NCI-H524 (cell line): ENCODE measurements around the gene NANOG.
"Not testable (repeated sequence)": the region's sequence is repeated elsewhere in the genome, so short reads cannot be mapped to it uniquely, and the experiment has no call there.

Experiments used
- DNase-seq, 2 experiments: peaks; one replicate each; lab custom pipeline; 2025; lab: John Stamatoyannopoulos, UW

The NANOG gene

GRCh38 chr12:7788884-7789528, at the start of gene NANOG:
Gene NANOG (plus strand): TSS chr12:7789402. CDS start chr12:7789615, 213 bp downstream.
- not testable (repeated sequence) for DNase-seq

DNA sequence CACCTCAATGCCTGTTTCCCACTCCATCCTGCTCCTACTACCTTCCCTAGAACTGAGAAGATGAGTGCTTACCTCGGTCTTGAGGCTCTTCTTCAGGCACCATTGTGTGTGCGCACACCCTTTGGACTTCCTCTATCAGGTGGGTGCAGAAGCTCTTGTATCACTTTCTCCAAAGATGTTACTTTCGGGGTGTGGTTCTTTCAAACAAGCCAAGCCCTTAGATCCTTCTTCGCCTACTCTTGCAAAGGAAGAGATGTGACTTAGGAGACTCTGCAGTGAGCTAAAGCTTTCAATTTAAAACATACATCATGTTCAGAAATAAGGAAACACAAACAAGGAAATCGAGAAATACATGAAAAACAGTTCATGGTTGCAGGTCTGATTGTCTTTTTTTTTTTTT, 42.0 kb upstream of the NANOG start, which contains the start of gene CLEC4C:
Gene CLEC4C, minus strand, starts transcription at position 130 of the 400 bp plus-strand sequence. Its CDS starts 27 bp downstream, at position 103.
- DNase-seq = no peak

GRCh38 chr12:7748852-7749251, 40.4 kb upstream of the NANOG start:
- no peak for DNase-seq

DNA sequence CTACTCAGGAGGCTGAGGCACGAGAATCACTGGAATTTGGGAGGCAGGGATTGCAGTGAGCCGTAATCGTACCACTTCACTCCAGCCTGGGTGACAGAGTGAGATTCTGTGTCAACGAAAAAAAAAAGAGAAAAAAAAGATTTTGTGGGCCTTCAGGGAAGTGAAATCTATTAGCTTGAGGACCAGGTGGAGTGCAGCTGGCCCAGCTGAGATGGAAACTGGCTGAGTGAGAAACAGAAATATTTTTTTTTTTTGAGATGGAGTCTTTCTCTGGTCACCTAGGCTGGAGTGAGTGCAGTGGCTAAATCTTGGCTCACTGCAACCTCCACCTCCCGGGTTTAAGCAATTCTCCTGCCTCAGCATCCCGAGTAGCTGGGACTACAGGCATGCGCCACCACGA, 39.8 kb upstream of the NANOG start:
- no peak for DNase-seq

DNA sequence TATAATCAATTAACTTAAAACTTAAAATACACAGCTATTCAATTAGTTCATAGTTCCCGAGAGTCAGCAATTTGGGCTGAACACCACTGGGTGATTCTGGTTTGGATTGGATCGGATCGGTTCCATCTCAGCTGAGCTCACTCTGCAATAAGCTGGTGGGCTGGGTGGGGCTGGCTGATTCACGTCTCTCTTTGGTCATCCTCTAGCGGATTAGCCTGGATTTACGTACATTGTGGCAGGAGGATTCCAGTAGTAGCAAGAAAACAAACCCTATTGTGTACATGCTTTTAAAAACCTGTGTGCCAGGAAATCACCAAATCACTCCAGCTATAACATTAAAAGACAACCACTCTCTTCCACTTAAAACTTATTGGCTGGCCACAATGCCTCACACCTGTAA, 38.9 kb upstream of the NANOG start:
- DNase-seq = no peak

GRCh38 chr12:7751394-7751793, 37.8 kb upstream of the NANOG start:
- DNase-seq = no peak

- not testable (repeated sequence) for DNase-seq
Observed at GRCh38 chr12:7751941-7752922, 37.0 kb upstream of the NANOG start.

GRCh38 chr12:7755668-7756067, 33.5 kb upstream of the NANOG start:
- DNase-seq = not testable (repeated sequence)

- no peak for DNase-seq
Observed at GRCh38 chr12:7756993-7757392, 32.2 kb upstream of the NANOG start.

- DNase-seq = no peak
Observed at GRCh38 chr12:7758766-7759140, 30.4 kb upstream of the NANOG start.

DNA sequence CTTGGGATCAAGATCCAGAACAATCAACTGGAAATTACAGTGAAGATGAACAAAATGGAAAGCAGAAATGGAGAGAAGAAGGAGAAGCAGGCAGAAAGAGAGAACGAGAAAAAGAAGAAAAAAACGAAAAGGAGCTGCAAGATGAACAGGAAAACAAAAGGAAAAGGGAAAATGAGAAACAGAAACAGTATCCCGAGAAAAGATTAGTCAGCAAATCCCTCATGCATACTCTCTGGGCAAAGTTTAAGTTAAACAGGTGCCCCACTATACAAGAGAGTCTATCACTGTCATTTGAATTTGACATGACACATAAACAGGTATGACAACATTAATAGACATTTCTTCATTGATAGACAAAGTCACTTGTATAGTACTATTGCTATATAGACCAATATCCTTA, 19.2 kb upstream of the NANOG start:
- DNase-seq = no peak

DNA sequence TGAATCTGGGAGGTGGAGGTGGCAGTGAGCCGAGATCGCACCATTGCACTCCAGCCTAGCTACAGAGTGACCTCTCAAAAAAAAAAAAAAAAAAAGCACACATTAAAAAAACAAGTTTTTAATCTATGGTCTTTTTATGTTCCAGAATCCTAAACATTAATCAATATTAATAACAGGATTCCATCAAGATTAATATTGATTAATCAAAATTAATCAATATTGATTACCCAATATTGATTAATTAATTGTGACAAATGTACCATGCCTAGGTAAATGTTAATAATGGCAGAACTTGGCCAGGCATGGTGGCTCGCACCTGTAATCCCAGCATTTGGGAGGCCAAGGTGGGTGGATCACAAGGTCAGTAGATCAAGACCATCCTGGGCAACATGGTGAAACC, 7.9 kb upstream of the NANOG start:
- no peak for DNase-seq

DNA sequence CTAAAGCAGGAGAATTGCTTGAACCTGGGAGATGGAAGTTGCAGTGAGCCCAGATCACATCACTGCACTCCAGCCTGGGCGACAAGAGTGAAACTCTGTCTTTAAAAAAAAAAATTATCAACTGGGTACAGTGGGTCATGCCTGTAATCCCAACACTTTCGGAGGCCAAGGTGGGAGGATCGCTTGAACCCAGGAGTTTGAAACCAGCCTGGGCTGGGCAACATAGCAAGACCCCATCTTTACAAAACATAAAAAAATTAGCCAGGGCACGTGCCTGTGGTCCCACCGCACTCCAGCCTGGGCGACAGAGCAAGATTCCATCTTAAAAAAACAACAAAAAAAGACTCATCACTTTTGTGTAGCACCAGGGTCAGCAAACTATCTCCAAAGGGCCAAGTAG, 7.1 kb upstream of the NANOG start:
- DNase-seq = no peak

DNA sequence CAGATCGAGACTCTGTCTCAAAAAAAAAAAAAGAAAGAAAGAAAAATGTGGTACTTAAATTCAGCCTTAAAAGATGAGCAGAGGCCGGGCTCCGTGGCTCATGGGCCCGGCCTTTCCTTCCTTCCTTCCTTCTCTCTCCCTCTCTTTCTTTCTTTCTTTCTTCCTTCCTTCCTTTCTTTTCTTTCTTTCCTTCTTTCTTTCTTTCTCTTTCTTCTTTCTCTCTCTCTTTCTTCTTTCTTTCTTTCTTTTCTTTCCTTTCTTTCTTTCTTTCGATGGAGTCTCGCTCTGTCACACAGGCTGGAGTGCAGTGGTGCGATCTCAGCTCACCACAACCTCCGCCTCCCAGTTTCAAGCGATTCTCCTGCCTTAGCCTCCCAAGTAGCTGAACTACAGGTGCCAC, 5.8 kb upstream of the NANOG start:
- not testable (repeated sequence) for DNase-seq

- no peak for DNase-seq
Observed at GRCh38 chr12:7784701-7785100, 4.5 kb upstream of the NANOG start.

GRCh38 chr12:7787574-7788293, 1.5 kb upstream of the NANOG start:
- DNase-seq = no peak

DNA sequence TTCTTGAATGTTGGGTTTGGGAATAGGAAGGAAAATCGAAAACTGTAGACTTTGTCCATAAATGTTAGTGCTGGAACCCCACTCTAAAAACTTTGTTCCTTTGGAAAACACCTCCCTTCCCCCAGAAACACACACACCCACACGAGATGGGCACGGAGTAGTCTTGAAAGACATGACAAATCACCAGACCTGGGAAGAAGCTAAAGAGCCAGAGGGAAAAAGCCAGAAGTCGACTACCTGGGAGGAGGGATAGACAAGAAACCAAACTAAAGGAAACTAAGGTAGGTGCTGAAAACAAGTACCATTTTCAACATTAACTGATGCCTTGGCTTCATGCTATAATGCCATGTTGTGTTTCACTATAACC, 925 bp upstream of the NANOG start:
- no peak for DNase-seq

- no peak for DNase-seq
Observed at GRCh38 chr12:7793211-7793610, 4.0 kb downstream of the NANOG start.

DNA sequence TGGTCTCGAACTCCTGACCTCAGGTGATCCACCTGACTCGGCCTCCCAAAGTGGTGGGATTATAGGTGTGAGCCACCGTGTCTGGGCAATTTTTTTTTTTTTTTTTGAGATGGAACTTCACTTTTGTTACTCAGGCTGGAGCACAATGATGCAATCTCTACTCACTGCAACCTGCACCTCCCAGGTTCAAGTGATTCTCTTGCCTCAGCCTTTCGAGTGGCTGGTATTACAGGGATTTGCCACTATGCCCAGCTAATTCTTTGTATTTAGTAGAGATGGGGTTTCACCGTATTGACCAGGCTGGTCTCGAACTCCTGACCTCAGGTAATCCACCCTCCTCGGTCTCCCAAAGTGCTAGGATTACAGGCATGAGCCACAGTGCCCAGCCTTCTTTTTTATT, 8.1 kb downstream of the NANOG start:
- DNase-seq = not testable (repeated sequence)

GRCh38 chr12:7797698-7798398, 8.6 kb downstream of the NANOG start:
- DNase-seq = no peak

DNA sequence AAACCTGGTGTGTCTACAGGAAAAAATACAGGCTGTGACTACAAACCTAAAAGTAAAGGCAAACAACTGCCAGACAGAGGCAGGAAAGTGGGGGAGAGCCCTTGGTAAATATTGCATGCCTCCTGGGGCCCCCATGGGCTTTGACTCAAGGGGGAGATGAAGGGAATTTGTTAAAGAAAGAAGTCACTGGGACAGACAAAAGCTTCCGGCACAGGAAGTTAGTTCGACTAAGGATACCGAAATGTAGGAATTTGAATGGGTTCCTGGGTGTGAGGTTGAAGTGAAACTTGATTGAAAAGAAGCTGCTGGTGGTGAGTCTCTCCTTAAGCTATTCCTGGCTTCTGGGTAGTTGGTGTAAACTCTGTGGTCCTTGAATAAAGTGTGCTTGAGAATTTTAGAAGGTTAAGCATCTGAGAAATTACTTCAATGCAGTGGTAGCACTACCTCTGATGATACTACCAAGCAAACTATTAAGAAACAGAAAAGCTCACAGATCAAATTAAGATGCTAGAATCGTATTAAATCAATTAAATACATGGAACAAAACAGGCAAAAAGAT, 9.6 kb downstream of the NANOG start:
- DNase-seq = not testable (repeated sequence)

DNA sequence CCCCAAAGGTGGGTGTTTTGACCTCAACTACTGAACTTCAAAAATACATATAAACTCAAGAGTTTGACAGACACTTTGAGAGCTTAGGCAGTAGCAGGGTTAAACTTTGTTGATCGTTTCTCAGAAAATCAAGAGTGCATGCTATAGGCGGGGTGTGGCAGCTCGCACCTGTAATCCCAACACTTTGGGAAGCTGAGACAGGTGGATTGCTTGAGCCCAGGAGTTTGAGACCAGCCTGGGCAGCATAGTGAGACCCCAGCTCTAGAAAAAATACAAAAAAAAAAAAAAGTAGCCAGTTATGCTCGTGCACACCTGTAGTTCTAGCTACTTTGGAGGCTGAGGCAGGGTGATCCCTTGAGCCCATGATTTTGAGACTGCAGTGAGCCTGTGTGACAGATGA, 12.3 kb downstream of the NANOG start:
- DNase-seq = no peak
